Measurements from ENCODE around the gene NR1I3.

GRCh38 chr1:161265305-161265704, 27.3 kb upstream of the NR1I3 start:
- TF ChIP-seq SP1 (IDR thresholded peaks at IDR 0.05): no peak
- no peak for TF ChIP-seq NFRKB (IDR thresholded peaks at IDR 0.05)
- no peak for TF ChIP-seq BHLHE40 (IDR thresholded peaks at IDR 0.05; ENCODE audit: borderline replicate concordance)
- no peak for TF ChIP-seq ELF4 (IDR thresholded peaks at IDR 0.05)
- no peak for TF ChIP-seq FOXK2 (IDR thresholded peaks at IDR 0.05)
- TF ChIP-seq ARNT (IDR thresholded peaks at IDR 0.05): no peak
- TF ChIP-seq FOXA1 (IDR thresholded peaks at IDR 0.05): no peak

Data from HEK293T (cell line).